Measurements from ENCODE around the gene VPS37C. TPM values are rescaled to one million over a fixed set of nuclear protein-coding genes. Genes with fewer than 3 reads are reported as not detected.

VPS37C gene
- total RNA-seq, 1 experiment from 2014 or later = 24.0 TPM

DNA sequence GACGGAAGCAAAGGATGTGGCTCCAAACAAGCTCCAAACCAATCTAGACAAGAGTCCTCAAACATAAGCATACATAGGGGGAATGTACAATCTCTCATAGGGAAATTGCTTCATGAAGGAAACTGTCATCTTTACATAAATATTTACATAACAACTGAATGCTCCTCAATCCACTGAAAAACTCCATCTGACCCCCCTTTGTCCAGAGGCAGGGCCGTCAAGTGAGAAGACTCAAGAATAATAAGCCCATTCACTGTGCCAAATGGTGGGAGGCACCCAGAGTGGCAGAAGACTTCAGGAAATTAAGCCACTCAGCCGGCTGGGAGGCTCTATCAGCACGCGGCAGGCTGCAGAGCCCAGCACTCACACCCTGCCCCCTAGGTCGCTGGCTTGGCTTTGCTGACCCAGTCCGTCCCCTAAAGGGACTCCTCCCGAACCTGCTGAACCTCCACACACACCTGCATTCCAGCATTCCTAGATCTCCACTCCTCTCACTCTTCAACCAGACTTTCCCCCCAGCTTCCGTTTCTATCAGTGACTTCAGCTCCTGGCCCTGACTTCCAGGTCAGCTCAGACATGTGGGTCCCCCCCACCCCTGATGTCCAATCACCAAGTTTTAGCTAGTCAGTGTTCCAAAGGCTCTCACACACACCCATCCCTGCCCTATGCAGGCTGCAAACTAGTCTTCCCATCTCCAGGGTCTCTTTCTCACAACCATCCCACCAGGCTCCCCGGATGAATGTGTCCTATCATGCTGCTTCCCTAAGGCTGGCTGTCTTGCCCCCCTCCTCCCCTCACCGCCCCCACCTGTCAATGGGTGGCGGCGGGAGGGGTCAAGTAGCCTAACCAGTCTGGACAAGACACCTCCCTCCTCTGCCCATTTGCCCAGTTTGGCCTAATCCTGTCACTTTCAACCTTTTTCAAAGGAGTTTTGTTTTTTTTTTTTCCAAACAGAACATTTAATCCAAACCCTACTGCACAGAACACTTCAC is 11.3 kb downstream of the VPS37C start:
- intact Hi-C loops (cut with micrococcal nuclease; ENCODE audit: unreplicated experiment) = no loop called here
- Histone ChIP-seq H3K36me3 (ENCODE audit: control insufficient read depth, insufficient read depth, low read length) (no peaks in the 10 kb centered on the region), H3K27ac (ENCODE audit: low read length) (no peak overlapping the region), H3K27me3 (ENCODE audit: control insufficient read depth, insufficient read depth, low read length) (no peaks in the 10 kb centered on the region), H3K9me3 (ENCODE audit: control insufficient read depth, insufficient read depth, low read depth, low read length) (peaks cover 5% of the 10 kb centered on the region; the same call in 1 of the 2 replicates), H3K4me1 (ENCODE audit: control insufficient read depth, insufficient read depth, low read length) (peaks cover 25% of the 10 kb centered on the region), H3K4me3 (ENCODE audit: low read depth in 2 of 2, low read length in 2 of 2) (no peak overlapping the region)
- TF ChIP-seq SIN3A (IDR thresholded peaks at IDR 0.05; ENCODE audit: borderline replicate concordance, insufficient read depth, low read depth, low read length) (no peak), POLR2AphosphoS5 (IDR thresholded peaks at IDR 0.05; ENCODE audit: low read depth, low read length) (no peak), TCF7L2 (IDR thresholded peaks at IDR 0.05; ENCODE audit: low read depth, low read length) (no peak)
- TF ChIP-seq, protein P1, sequence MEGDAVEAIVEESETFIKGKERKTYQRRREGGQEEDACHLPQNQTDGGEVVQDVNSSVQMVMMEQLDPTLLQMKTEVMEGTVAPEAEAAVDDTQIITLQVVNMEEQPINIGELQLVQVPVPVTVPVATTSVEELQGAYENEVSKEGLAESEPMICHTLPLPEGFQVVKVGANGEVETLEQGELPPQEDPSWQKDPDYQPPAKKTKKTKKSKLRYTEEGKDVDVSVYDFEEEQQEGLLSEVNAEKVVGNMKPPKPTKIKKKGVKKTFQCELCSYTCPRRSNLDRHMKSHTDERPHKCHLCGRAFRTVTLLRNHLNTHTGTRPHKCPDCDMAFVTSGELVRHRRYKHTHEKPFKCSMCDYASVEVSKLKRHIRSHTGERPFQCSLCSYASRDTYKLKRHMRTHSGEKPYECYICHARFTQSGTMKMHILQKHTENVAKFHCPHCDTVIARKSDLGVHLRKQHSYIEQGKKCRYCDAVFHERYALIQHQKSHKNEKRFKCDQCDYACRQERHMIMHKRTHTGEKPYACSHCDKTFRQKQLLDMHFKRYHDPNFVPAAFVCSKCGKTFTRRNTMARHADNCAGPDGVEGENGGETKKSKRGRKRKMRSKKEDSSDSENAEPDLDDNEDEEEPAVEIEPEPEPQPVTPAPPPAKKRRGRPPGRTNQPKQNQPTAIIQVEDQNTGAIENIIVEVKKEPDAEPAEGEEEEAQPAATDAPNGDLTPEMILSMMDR (IDR thresholded peaks at IDR 0.05) = no peak
- no peak for DNase-seq (ENCODE audit: low read depth, low spot score)
- in situ Hi-C loops (cut with HindIII; ENCODE audit: low pct_unique_long_range_greater_than_20kb, low sequenced_read_pairs) = no loop called here
- no peak for ATAC-seq
- POLR2A ChIA-PET = no interaction called here
- CTCF ChIA-PET = interaction anchor here (0.7 kb wide), 1 partner anchor 107 kb away, joined by 3 read pairs; no protein-coding TSS in a partner anchor
- BruUV-seq (replicated peaks) = no TSS peak

DNA sequence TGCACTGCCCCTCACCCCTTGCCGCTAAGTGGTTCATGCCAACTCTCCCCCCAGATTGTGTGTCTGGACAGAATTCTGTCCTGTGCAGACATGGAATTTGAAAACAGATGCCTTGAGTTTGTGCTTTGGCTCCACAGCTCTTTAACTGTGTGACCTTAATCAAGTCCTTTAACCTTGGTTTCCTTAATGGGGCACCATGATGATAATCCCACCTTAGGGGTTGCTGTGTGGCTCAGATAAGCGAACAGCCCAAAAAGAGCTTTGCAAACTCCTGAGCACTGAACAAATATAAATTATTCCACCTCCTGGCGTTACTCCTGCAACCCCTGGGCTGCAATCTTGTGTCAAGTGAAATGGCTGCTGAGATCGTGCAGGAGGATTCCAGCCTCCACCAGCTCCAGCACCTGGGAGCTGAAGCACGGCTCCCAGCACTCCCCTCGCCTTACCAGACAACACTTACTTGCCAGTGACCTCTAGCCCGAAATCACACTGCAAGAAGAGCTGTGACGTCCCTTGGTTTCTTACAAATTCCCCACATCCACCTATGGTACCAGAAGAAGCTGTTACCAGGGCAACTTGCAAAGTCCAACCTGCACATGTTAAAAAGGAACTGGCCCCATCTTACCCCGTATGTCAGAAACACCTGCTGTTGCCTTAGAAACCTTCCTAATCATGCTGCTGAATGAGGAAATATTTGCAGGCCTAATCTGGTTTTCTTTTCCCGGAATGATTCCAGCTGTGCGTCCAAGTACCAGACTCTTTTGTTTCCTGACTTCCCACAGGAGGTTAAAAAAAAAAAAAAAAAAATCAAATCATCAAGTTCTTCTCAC is 13.2 kb downstream of the VPS37C start:
- no peak for ATAC-seq
- no peak for TF ChIP-seq SIN3A (IDR thresholded peaks at IDR 0.05; ENCODE audit: borderline replicate concordance, insufficient read depth, low read depth, low read length)
- TF ChIP-seq, protein P1 (IDR thresholded peaks at IDR 0.05) = no peak
- TF ChIP-seq TCF7L2 (IDR thresholded peaks at IDR 0.05; ENCODE audit: low read depth, low read length) = no peak
- TF ChIP-seq, protein P2, sequence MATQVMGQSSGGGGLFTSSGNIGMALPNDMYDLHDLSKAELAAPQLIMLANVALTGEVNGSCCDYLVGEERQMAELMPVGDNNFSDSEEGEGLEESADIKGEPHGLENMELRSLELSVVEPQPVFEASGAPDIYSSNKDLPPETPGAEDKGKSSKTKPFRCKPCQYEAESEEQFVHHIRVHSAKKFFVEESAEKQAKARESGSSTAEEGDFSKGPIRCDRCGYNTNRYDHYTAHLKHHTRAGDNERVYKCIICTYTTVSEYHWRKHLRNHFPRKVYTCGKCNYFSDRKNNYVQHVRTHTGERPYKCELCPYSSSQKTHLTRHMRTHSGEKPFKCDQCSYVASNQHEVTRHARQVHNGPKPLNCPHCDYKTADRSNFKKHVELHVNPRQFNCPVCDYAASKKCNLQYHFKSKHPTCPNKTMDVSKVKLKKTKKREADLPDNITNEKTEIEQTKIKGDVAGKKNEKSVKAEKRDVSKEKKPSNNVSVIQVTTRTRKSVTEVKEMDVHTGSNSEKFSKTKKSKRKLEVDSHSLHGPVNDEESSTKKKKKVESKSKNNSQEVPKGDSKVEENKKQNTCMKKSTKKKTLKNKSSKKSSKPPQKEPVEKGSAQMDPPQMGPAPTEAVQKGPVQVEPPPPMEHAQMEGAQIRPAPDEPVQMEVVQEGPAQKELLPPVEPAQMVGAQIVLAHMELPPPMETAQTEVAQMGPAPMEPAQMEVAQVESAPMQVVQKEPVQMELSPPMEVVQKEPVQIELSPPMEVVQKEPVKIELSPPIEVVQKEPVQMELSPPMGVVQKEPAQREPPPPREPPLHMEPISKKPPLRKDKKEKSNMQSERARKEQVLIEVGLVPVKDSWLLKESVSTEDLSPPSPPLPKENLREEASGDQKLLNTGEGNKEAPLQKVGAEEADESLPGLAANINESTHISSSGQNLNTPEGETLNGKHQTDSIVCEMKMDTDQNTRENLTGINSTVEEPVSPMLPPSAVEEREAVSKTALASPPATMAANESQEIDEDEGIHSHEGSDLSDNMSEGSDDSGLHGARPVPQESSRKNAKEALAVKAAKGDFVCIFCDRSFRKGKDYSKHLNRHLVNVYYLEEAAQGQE (IDR thresholded peaks at IDR 0.05; ENCODE audit: insufficient read depth in 1 of 2, low read depth in 2 of 2, low read length in 1 of 2) = no peak
- no peak for TF ChIP-seq POLR2AphosphoS5 (IDR thresholded peaks at IDR 0.05; ENCODE audit: low read depth, low read length)
- POLR2A ChIA-PET = interaction anchor here (0.8 kb wide), 1 partner anchor 30 kb away, joined by 5 read pairs; no protein-coding TSS in a partner anchor
- Histone ChIP-seq H3K4me3 (ENCODE audit: low read depth in 2 of 2, low read length in 2 of 2) (no peak overlapping the region), H3K27me3 (ENCODE audit: control insufficient read depth, insufficient read depth, low read length) (no peaks in the 10 kb centered on the region), H3K9me3 (ENCODE audit: control insufficient read depth, insufficient read depth, low read depth, low read length) (no peaks in the 10 kb centered on the region), H3K36me3 (ENCODE audit: control insufficient read depth, insufficient read depth, low read length) (no peaks in the 10 kb centered on the region), H3K4me1 (ENCODE audit: control insufficient read depth, insufficient read depth, low read length) (peaks cover 17% of the 10 kb centered on the region), H3K27ac (ENCODE audit: low read length) (no peak overlapping the region)
- in situ Hi-C loops (cut with HindIII; ENCODE audit: low pct_unique_long_range_greater_than_20kb, low sequenced_read_pairs) (no loop called here), intact Hi-C loops (cut with micrococcal nuclease; ENCODE audit: unreplicated experiment) (no loop called here)
- CTCF ChIA-PET = interaction anchor here (0.6 kb wide), 1 partner anchor 234 kb away, joined by 3 read pairs; the partner anchor contains the start of gene TMEM109
- BruUV-seq (replicated peaks) = no TSS peak
- DNase-seq (ENCODE audit: low read depth, low spot score) = no peak
